ENCODE results near the gene EXOSC10. TPM values are rescaled to one million over a fixed set of nuclear protein-coding genes. Genes with fewer than 3 reads are reported as not detected.

Gene EXOSC10
- total and polyA plus RNA-seq, 2 of the 4 experiments (the other 2 are of a cell fraction) = 64.5 to 66.0 TPM

DNA sequence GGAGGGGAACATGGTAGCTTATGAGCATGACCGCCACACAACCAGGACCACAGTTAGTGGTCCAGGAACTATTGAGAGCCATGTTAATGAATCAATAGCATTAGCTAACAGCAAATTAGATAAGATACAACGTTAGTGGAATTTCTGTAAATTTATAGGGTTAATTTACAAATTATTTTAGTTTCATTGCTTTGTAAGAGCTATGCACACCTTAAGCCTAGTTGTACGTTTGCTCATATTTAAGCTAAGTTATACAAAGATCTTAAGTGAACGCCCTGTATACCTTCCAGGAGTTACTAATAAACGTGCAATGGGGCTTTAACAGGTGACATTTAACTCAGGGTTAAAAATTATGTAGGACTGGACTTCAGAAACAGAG, 749 bp downstream of the EXOSC10 start:
- no peak for DNase-seq
- dilution Hi-C loops (cut with HindIII; ENCODE audit: low sequenced_read_pairs, unreplicated experiment) (no loop called here), in situ Hi-C loops (cut with MboI; ENCODE audit: low sequenced_read_pairs) (no loop called here), intact Hi-C loops (cut with micrococcal nuclease) (loop anchor here (5.0 kb wide), 1 partner anchor 53 kb away; no protein-coding TSS in a partner anchor)
- H3K4me1 ChIP-seq (ENCODE audit: control insufficient read depth, insufficient read depth, low read length) = 0 out of 2 replicates have a peak, but pooled peaks cover 2% of the 10 kb centered on the region
- no peak overlapping the region for H2BK20ac ChIP-seq (ENCODE audit: low read depth, low read length)
- H4K5ac ChIP-seq (ENCODE audit: low read depth, low read length) = peak overlapping the region; percentile 71
- peak overlapping the region; percentile 90 for H3K4me2 ChIP-seq (ENCODE audit: low read depth, low read length)
- H3K18ac ChIP-seq (ENCODE audit: low read depth, low read length) = no peak overlapping the region
- peak overlapping the region; percentile 87 to 95; a peak in 3 of 4 replicates for H4K8ac ChIP-seq (ENCODE audit: low read depth in 2 of 2, low read length in 2 of 2)
- peak overlapping the region; percentile 84 for H3K14ac ChIP-seq (replicated peaks; ENCODE audit: low read depth, low read length)
- peak overlapping the region; percentile 80; the same call in 1 of the 2 replicates for H3K4ac ChIP-seq (ENCODE audit: low read depth, low read length)
- peak overlapping the region; percentile 51 for H2BK5ac ChIP-seq (ENCODE audit: low read depth, low read length, poor library complexity, severe bottlenecking)
- H3K79me1 ChIP-seq (ENCODE audit: low read depth in 1 of 2, low read length in 2 of 2) = peaks cover 8 to 12% of the 10 kb centered on the region in 2 experiments; a peak in 2 of 4 replicates
- peak overlapping the region; percentile 81 for H3K4me3 ChIP-seq (ENCODE audit: insufficient read depth, low read depth, low read length)
- H3K27me3 ChIP-seq (ENCODE audit: control insufficient read depth, insufficient read depth, low read length) = no peaks in the 10 kb centered on the region
- H3K56ac ChIP-seq (ENCODE audit: extremely low read depth, insufficient read depth, low read length) = peak overlapping the region; percentile 47; the same call in 1 of the 2 replicates
- POLR2A ChIA-PET (ENCODE audit: unreplicated experiment) = interaction anchor here (1.3 kb wide), 1 partner anchor 11 kb away, joined by 3 read pairs; no protein-coding TSS in a partner anchor
- no CpG with 5 or more reads among the region's 5 CpGs for WGBS, 2 experiments (ENCODE audit: extremely low coverage in 2 of 2, insufficient read length in 1 of 2)
- H3K36me3 ChIP-seq (ENCODE audit: control insufficient read depth, insufficient read depth, low read length) = peaks cover 21% of the 10 kb centered on the region
- H3K9ac ChIP-seq (ENCODE audit: low read depth, low read length) = peak overlapping the region; percentile 87
- H3K9me3 ChIP-seq (ENCODE audit: control insufficient read depth, insufficient read depth, low read length) = no peaks in the 10 kb centered on the region
- ATAC-seq (ENCODE audit: low read depth) = no peak
- H2AK9ac ChIP-seq (replicated peaks; ENCODE audit: low read depth, low read length, poor library complexity) = peak overlapping the region; percentile 90
- TSS peak; percentile 53 for BruUV-seq (replicated peaks)
- H3K23ac ChIP-seq (ENCODE audit: low read depth, low read length) = peak overlapping the region; percentile 66
- no peaks in the 10 kb centered on the region for H4K20me1 ChIP-seq (ENCODE audit: insufficient read depth, low read length)
- no peak overlapping the region for H2BK120ac ChIP-seq (ENCODE audit: low read depth, low read length)
- CTCF ChIA-PET = interaction anchor here (3.1 kb wide), 1 partner anchor 61 kb away, joined by 13 read pairs; no protein-coding TSS in a partner anchor
- H2AK5ac ChIP-seq (ENCODE audit: low read depth, low read length) = peak overlapping the region; percentile 71; the same call in 1 of the 2 replicates
- H2AFZ ChIP-seq (replicated peaks; ENCODE audit: low read length, poor library complexity) = peak overlapping the region; percentile 95
- no peak overlapping the region for H2BK15ac ChIP-seq (ENCODE audit: low read depth, low read length)
- H3K9me1 ChIP-seq (ENCODE audit: insufficient read depth, low read length) = no peaks in the 10 kb centered on the region
- peak overlapping the region; percentile 85 for H3K27ac ChIP-seq (ENCODE audit: insufficient read depth, low read length)
- TF ChIP-seq FOS (IDR thresholded peaks at IDR 0.05; ENCODE audit: low read depth, low read length) (no peak), POLR2A (IDR thresholded peaks at IDR 0.05; ENCODE audit: low read depth, low read length) (no peak), SMC3 (IDR thresholded peaks at IDR 0.05; ENCODE audit: low read depth, low read length) (no peak), CEBPB (IDR thresholded peaks at IDR 0.05; ENCODE audit: low read depth, low read length) (no peak), MAZ (IDR thresholded peaks at IDR 0.05; ENCODE audit: borderline replicate concordance, low read depth, low read length) (no peak), RCOR1 (IDR thresholded peaks at IDR 0.05; ENCODE audit: insufficient replicate concordance, low read length) (no peak), NFE2L2 (IDR thresholded peaks at IDR 0.05; ENCODE audit: low read depth, low read length) (no peak), RFX5 (IDR thresholded peaks at IDR 0.05; ENCODE audit: low read depth, low read length) (no peak), RAD21 (IDR thresholded peaks at IDR 0.05; ENCODE audit: low read length) (no peak), BHLHE40 (IDR thresholded peaks at IDR 0.05; ENCODE audit: low read depth, low read length) (no peak), MXI1 (IDR thresholded peaks at IDR 0.05; ENCODE audit: borderline replicate concordance, low read depth, low read length) (no peak), CHD1 (IDR thresholded peaks at IDR 0.05; ENCODE audit: low read depth, low read length) (no peak), MAFK (IDR thresholded peaks at IDR 0.05; ENCODE audit: low read depth, low read length) (no peak)
- TF ChIP-seq, protein P1, sequence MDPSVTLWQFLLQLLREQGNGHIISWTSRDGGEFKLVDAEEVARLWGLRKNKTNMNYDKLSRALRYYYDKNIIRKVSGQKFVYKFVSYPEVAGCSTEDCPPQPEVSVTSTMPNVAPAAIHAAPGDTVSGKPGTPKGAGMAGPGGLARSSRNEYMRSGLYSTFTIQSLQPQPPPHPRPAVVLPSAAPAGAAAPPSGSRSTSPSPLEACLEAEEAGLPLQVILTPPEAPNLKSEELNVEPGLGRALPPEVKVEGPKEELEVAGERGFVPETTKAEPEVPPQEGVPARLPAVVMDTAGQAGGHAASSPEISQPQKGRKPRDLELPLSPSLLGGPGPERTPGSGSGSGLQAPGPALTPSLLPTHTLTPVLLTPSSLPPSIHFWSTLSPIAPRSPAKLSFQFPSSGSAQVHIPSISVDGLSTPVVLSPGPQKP (IDR thresholded peaks at IDR 0.05; ENCODE audit: borderline replicate concordance, low read depth, low read length) = no peak
- TF ChIP-seq, protein P2, sequence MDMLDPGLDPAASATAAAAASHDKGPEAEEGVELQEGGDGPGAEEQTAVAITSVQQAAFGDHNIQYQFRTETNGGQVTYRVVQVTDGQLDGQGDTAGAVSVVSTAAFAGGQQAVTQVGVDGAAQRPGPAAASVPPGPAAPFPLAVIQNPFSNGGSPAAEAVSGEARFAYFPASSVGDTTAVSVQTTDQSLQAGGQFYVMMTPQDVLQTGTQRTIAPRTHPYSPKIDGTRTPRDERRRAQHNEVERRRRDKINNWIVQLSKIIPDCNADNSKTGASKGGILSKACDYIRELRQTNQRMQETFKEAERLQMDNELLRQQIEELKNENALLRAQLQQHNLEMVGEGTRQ (IDR thresholded peaks at IDR 0.05; ENCODE audit: low read depth, low read length) = no peak
- no peak overlapping the region for H4K91ac ChIP-seq (ENCODE audit: insufficient read depth, low read depth, low read length)

All from IMR-90 (cell line).